HepG2 (cell line): ENCODE data around the gene MEF2B. TPM values are rescaled to one million over a fixed set of nuclear protein-coding genes. Genes with fewer than 3 reads are reported as not detected.
"Not testable (repeated sequence)": the region's sequence is repeated elsewhere in the genome, so short reads cannot be mapped to it uniquely, and the experiment has no call there.

Source experiments
- ATAC-seq: fragments of 200-7000 bp; cut with Tn5 transposase; 3 replicates; pipeline ENCODE4 v1.9.1; 2020; ENCODE audit warnings: mild to moderate bottlenecking, moderate library complexity
- BruUV-seq: library from RNA; stranded (reverse); fragments of 400-500 nt; replicated peaks from 2 replicates; lab custom pipeline; 2021; lab: Mats Ljungman, UMichigan
- CTCF ChIA-PET: fragments of 300-600 bp; formaldehyde crosslinking; extraction: SDS; loops from one replicate; lab custom pipeline; 2021; ENCODE audit warnings: low total read pairs, inconsistent platforms, low intra/inter-chr PET ratio; lab: Yijun Ruan, JAX
- POLR2A ChIA-PET: fragments of 350-600 bp; sonication (Branson Sonifier 250); formaldehyde crosslinking; loops from one replicate; lab custom pipeline; 2020; ENCODE audit warnings: antibody characterized with exemption, inconsistent platforms; lab: Yijun Ruan, JAX
- DNase-seq: peaks from one replicate; pipeline ENCODE4 v3.0.0-alpha.2; 2015; ENCODE audit warnings: low spot score
- FAIRE-seq: peaks from 3 replicates; lab custom pipeline; 2011; peaks lifted over from hg19 to GRCh38; lab: Jason Lieb, UNC
- H2AFZ ChIP-seq: one replicate; pipeline ENCODE4 v1.6.1; 2011; ENCODE audit warnings: low read length, inconsistent platforms
- H3K27ac ChIP-seq: fragments of 300-600 bp; 3 replicates; pipeline ENCODE4 v1.8.0; 2011; ENCODE audit warnings: mixed run types, mild to moderate bottlenecking, mixed read lengths, low read length, inconsistent platforms; ENCODE audit not compliant: insufficient read depth; ENCODE audit errors: extremely low read length
- H3K27me3 ChIP-seq, 2 experiments: fragments of 200-600 bp in 1 of 2; 2 replicates in 1 of 2; 3 replicates in 1 of 2; pipeline versions ENCODE4 v1.6.0 to v1.8.0; 2011; ENCODE audit warnings: low read length in 2 of 2, mild to moderate bottlenecking in 2 of 2, moderate library complexity in 2 of 2, inconsistent platforms in 1 of 2; ENCODE audit not compliant: insufficient read depth in 2 of 2, control insufficient read depth in 1 of 2
- H3K36me3 ChIP-seq, 2 experiments: fragments of 200-600 bp in 1 of 2; replicated peaks in 1 of 2; 2 replicates in 1 of 2; 3 replicates in 1 of 2; pipeline versions ENCODE4 v1.5.1 to v1.8.0; 2011; ENCODE audit warnings: low read length in 2 of 2, inconsistent platforms in 1 of 2; ENCODE audit not compliant: insufficient read depth in 2 of 2, control insufficient read depth in 1 of 2
- H3K4me1 ChIP-seq: 2 replicates; pipeline ENCODE4 v1.5.1; 2012; ENCODE audit warnings: low read length, inconsistent platforms; ENCODE audit not compliant: insufficient read depth
- H3K4me2 ChIP-seq: 2 replicates; pipeline ENCODE4 v1.6.0; 2011; ENCODE audit warnings: low read depth, low read length, inconsistent platforms
- H3K4me3 ChIP-seq, 3 experiments: fragments of 200-600 bp in 1 of 3; sonication (generic), shearing (Covaris generic) in 1 of 3; replicated peaks in 1 of 3; 2 replicates each; pipeline ENCODE4 v1.5.1; 2011 to 2016; ENCODE audit warnings: low read length in 3 of 3, inconsistent platforms in 2 of 3, low read depth in 2 of 3, mild to moderate bottlenecking in 2 of 3, control low read depth in 1 of 3, mixed read lengths in 1 of 3; ENCODE audit not compliant: insufficient read depth in 1 of 3
- H3K79me2 ChIP-seq: one replicate; pipeline ENCODE4 v1.6.1; 2011; ENCODE audit warnings: low read length, inconsistent platforms; ENCODE audit not compliant: insufficient read depth
- H3K9ac ChIP-seq: 2 replicates; pipeline ENCODE4 v1.6.0; 2011; ENCODE audit warnings: mild to moderate bottlenecking, low read depth, low read length, inconsistent platforms; ENCODE audit not compliant: insufficient read depth
- H3K9me3 ChIP-seq: 2 replicates; pipeline ENCODE4 v1.5.1; 2012; ENCODE audit warnings: mild to moderate bottlenecking, low read length
- H4K20me1 ChIP-seq: 2 replicates; pipeline ENCODE4 v1.6.0; 2011; ENCODE audit warnings: inconsistent platforms, mild to moderate bottlenecking, low read length, moderate library complexity; ENCODE audit not compliant: insufficient read depth
- PRMT3 ChIP-seq: sonication (generic); formaldehyde crosslinking; IDR thresholded peaks from 2 replicates; pipeline ENCODE4 v1.8.1; 2022; ENCODE audit warnings: low read depth, mild to moderate bottlenecking, moderate library complexity, missing genetic modification reagents, borderline replicate concordance
- ZNF329 ChIP-seq: sonication (generic); formaldehyde crosslinking; IDR thresholded peaks from 2 replicates; pipeline ENCODE4 v1.9.0; 2021; ENCODE audit warnings: low read depth, mild to moderate bottlenecking, missing genetic modification reagents
- WGBS: methylation state at CpG from one replicate; pipeline ENCODE4 v1.1.6; 2017; ENCODE audit warnings: low lambda C conversion rate; 5-methylcytosine and 5-hydroxymethylcytosine counted together
- in situ Hi-C: cut with HindIII; loops from 2 replicates; pipeline ENCODE4 v1.10.0; 2017; ENCODE audit warnings: low pct_unique_long_range_greater_than_20kb; ENCODE audit not compliant: extremely low pct_ligation_motif_present
- intact Hi-C: fragments of 100-400 bp; cut with micrococcal nuclease; formaldehyde crosslinking; loops from one replicate; pipeline ENCODE4 v1.10.0; 2022; ENCODE audit not compliant: unreplicated experiment
- polyA plus RNA-seq, 8 experiments: library from polyadenylated mRNA; depleted of rRNA in 3 of 8; stranded (reverse) in 7 of 8; unstranded in 1 of 8; fragments of >200 nt; fragmentation: Illumina TruSeq in 4 of 8; extraction: Trizol in 4 of 8; gene quantifications; 2 replicates each; pipeline versions ENCODE4 v1.2.1 to v1.2.3, GENCODE V29; 2011 to 2016; ENCODE audit warnings: low read depth in 4 of 8, missing spikeins in 1 of 8, mixed read lengths in 1 of 8; ENCODE audit not compliant: insufficient read depth in 1 of 8
- total RNA-seq, 5 experiments: library from RNA; depleted of rRNA; stranded (reverse); fragments of >200 nt; fragmentation: Illumina TruSeq; extraction: Trizol; gene quantifications; 2 replicates each; pipeline ENCODE4 v1.2.3, GENCODE V29; 2016; ENCODE audit warnings: low read depth in 1 of 5

MEF2B gene
- total and polyA plus RNA-seq, 2 of the 13 experiments (the other 11 are each of a cell fraction or from before 2014, with no cell fraction given) = 1.2 to 1.7 TPM

DNA sequence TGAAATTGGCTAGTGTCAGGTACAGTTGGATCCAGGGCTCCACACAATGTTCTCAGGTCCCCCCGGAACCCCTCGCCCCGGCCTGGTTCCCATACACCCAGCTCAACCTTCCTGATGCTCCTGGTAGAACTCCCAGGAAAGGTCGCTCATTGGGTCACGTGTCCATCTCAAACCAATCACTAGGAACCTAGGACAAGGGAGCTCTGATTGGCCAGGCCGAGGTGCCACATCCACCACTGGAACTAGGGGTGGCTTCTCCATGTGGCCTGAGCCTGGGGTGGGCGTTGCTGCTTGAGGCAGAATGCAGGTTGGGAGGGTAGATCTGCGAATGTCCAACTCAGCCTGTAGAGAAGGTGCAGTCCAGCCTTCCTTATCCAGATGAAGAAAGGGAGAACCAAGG lies 6.9 kb upstream of the MEF2B start:
- DNase-seq (no peak), FAIRE-seq (no peak), ATAC-seq (no peak)
- intact Hi-C loops (no loop called here), in situ Hi-C loops (loop anchor here (5.0 kb wide), 1 partner anchor 35 kb away; no protein-coding TSS in a partner anchor)
- Histone ChIP-seq H3K36me3 (peaks cover 1 to 6% of the 10 kb centered on the region in 2 experiments; a peak in 1 of 5 replicates), H3K9ac (no peak overlapping the region), H3K4me3 (no peak overlapping the region), H4K20me1 (no peaks in the 10 kb centered on the region), H3K79me2 (no peaks in the 10 kb centered on the region), H3K4me1 (peaks cover 29% of the 10 kb centered on the region), H3K4me2 (no peak overlapping the region), H2AFZ (no peak overlapping the region), H3K27me3 (no peaks in the 10 kb centered on the region), H3K27ac (no peak overlapping the region), H3K9me3 (no peaks in the 10 kb centered on the region)
- no TSS peak for BruUV-seq
- POLR2A ChIA-PET = no interaction called here
- WGBS = 89% methylated on average over 8 of the region's 8 CpGs
- CTCF ChIA-PET = no interaction called here
- no peak for TF ChIP-seq PRMT3
- 0 out of 2 replicates have a peak, but pooled peaks have one; percentile 35 for TF ChIP-seq ZNF329 (CRISPR knock-in tag)

DNA sequence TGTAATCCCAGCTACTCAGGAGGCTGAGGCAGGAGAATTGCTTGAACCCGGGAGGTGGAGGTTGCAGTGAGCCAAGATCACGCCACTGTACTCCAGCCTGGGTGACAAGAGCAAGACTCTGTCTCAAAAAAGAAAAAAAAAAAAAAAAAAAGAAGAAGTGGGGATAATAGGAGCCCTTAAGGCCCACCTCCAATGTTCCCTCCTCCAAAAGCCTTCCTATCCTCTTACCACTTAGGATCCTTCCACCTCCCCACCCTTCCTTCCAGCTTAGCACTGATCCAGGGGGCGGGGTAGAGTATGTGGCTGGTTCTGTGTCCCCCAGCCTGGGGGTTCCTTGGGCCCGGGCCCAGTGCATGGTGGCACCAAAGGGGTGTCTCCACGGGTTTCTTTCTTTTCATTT lies 3.2 kb upstream of the MEF2B start:
- H3K4me3 ChIP-seq, H4K20me1 ChIP-seq, FAIRE-seq, H3K79me2 ChIP-seq, in situ Hi-C loops, BruUV-seq, ATAC-seq, DNase-seq, H3K9ac ChIP-seq, H3K27me3 ChIP-seq, H3K36me3 ChIP-seq, H3K27ac ChIP-seq, H2AFZ ChIP-seq, H3K9me3 ChIP-seq, H3K4me2 ChIP-seq: not testable (repeated sequence)
- ChIA-PET CTCF (interaction anchor here (3.2 kb wide), 1 partner anchor 27 kb away, joined by 88 read pairs; no protein-coding TSS in a partner anchor), POLR2A (interaction anchor here (0.7 to 2.7 kb wide), 2 partner anchors 29 to 217 kb away, joined by 4 to 9 read pairs; partner anchors contain the start of gene NR2C2AP)
- intact Hi-C loops = loop anchor here (5.0 kb wide), 1 partner anchor 36 kb away; the partner anchor contains the start of gene TMEM161A
- H3K4me1 ChIP-seq = peaks cover 63% of the 10 kb centered on the region
- 83% methylated on average over 5 of the region's 5 CpGs for WGBS
